ENCODE results near the gene NT5C1B.

NT5C1B gene

GRCh38 chr2:18517386-18517785 is 72.0 kb downstream of the NT5C1B start:
- no peak for FAIRE-seq
- no peak for DNase-seq (ENCODE audit: low spot score)

DNA sequence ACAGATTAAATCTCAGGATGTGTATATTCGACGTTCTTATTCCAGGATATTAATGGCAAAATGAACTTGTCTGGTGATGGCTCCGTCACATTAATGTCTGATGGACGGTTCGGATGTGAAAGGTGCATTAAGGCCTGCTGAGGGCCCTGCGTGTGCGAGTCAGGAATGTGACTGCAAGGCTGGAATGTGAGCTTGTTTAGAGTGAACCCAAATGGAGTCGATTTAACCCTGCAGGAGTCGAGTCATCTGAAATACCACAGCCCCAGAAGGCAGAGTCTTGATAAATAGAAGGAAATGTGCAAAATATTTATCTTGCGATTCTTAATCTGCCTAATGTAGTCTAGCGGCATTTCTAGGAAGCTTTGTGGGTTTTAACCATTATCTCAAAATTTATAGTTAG is 73.3 kb downstream of the NT5C1B start:
- DNase-seq (ENCODE audit: low spot score) (no peak), FAIRE-seq (no peak)

GRCh38 chr2:18514526-18515461 is 74.6 kb downstream of the NT5C1B start:
- DNase-seq (ENCODE audit: low spot score), result no peak
- FAIRE-seq, result no peak

All from RCC 7860 (cell line).